Left kidney (tissue), 2 donors: ENCODE results near the gene COA1. TPM values are rescaled to one million over a fixed set of nuclear protein-coding genes. Genes with fewer than 3 reads are reported as not detected.

Source experiments
- DNase-seq: peaks from one replicate; pipeline ENCODE4 v3.0.0-alpha.2; 2013
- polyA plus RNA-seq: library from polyadenylated mRNA; unstranded; fragments of 120-200 nt; gene quantifications from one replicate; pipeline ENCODE4 v1.2.1, GENCODE V29; 2013; ENCODE audit not compliant: insufficient read length

COA1 gene
- polyA plus RNA-seq, 1 donor = 90.6 TPM

DNA sequence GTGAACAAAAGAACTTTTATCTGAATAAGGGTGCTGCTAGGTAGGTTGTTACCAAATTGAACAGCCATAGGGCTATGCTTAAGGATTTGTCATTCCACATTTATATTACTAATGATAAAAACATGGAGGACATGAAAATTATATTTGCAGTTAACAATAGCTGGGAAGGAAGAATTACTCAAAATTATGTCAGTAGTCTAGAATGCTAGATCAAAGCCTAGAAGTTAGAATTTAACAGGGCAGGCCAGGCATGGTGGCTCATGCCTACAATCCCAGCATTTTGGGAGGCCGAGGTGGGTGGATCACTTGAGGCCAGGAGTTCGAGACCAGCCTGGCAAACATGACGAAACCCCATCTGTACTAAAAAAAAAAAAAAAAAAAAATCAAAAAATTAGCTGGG lies 137.0 kb downstream of the COA1 start:
- no peak for DNase-seq

DNA sequence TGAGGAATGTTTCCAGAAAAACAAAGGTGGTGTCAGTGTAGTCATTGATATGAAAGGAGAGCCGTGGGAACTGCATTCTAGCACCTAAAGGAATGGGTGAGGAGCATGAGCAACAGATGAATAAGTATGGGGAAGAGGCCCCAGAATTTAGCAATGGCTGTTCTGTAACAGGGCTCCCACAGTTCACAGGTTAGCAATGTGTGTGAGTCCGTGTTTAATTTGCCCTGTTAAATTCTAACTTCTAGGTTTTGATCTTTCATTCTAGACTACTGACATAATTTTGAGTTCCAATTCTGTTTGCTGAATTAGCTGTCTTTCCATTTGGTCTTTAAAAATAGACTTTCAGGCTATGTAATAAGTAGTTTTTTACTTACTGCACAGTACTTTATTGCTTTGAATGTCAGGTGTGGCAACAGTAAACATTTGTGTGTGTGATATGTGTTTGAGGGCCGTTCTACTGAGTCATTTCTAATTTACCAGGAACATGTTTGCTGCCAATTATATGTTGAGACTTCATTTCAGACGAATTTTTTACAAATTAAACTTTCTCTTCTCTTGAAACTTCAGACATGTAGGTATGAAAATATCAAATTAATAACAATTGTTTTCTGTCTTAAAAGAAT lies 137.7 kb downstream of the COA1 start:
- DNase-seq = no peak

DNA sequence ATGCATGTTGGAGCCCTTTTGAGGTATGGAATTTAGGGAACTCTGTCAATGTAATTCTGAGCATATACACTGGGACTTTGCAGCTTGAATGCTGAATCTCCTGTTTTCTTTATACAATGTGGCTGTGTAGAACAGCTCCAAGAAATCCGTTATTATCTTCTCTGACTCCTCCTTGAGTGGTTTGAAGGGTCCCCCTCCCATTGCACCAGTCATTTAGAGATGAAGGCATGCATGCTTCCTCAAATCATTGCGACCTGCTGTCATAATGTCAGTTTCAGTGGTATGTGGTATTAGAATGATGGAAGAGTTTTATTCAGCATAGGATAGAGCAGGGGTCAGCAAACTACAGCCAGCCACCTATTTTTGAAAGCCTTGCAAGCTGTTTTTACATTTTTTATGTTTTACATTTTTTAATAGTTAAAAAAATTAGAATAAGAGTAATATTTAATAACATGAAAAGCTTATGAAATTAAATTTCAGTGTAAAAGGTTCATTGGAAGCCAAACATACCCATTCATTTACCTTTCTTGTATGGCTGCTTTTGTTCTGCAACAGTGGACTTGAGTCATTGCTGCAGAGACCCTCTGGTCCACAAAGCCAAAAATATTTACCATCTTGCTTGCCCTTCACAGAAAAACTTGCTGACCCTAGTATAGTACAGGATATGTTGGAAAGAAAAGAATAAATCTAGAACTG lies 138.3 kb downstream of the COA1 start:
- DNase-seq = no peak

DNA sequence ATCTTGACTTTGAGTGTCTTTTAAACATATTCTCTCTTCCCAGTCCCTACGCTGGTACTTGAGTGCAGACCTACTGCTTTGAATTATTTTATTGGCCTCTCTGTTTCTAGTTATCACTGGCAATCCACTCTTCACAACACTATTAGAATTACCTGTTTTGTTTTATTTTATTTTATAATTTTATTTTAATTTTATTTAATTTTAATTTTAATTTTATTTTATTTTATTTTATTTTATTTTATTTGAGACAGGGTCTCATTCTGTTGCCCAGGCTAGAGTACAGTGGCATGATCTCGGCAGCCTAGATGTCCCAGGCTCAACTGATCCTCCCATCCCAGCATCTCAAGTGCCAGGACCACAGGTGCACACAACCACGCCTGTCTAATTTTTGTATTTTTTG lies 139.6 kb downstream of the COA1 start:
- no peak for DNase-seq

Other genes with a start within 250 kb of the COA1 start
- 29.0 TPM for gene STK17A, start 146.4 kb downstream of the COA1 start, polyA plus RNA-seq
- 52.7 TPM for gene BLVRA, start 29.2 kb upstream of the COA1 start, polyA plus RNA-seq
- 64.6 TPM for gene MRPS24, start 140.0 kb upstream of the COA1 start, polyA plus RNA-seq
- gene URGCP, start 177.1 kb upstream of the COA1 start, polyA plus RNA-seq = 39.2 TPM
- 22.5 TPM for gene UBE2D4, start 196.9 kb upstream of the COA1 start, polyA plus RNA-seq